Measurements from ENCODE around the gene RIIAD1. TPM values are rescaled to one million over a fixed set of nuclear protein-coding genes. Genes with fewer than 3 reads are reported as not detected.
"Not testable (repeated sequence)": the region's sequence is repeated elsewhere in the genome, so short reads cannot be mapped to it uniquely, and the experiment has no call there.

Gene RIIAD1, protein sequence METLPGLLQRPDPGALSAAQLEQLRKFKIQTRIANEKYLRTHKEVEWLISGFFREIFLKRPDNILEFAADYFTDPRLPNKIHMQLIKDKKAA
- total RNA-seq, result not detected

- Mint-ChIP-seq H3K27me3 (peaks cover 71% of the 10 kb centered on the region), H3K4me1 (peaks cover 22% of the 10 kb centered on the region), H3K9me3 (no peaks in the 10 kb centered on the region), H3K36me3 (ENCODE audit: low read depth) (no peaks in the 10 kb centered on the region), H3K27ac (no peak within 1 kb of the TSS), H3K4me3 (peak within 1 kb of the TSS; percentile 52)
- peak; percentile 56 for DNase-seq
- ChIA-PET POLR2A (interaction anchor here (1.0 kb wide), 1 partner anchor 42 kb away, joined by 3 read pairs; the partner anchor contains the start of gene MRPL9), CTCF (interaction anchor here (0.6 to 1.4 kb wide), 5 partner anchors 13 to 280 kb away, joined by 3 to 4 read pairs (median 3); no protein-coding TSS in a partner anchor)
Measured at GRCh38 chr1:151720974-151721787, at the start of gene RIIAD1. RIIAD1 (plus strand) TSS chr1:151721522; CDS start chr1:151721537, 15 bp downstream.

DNA sequence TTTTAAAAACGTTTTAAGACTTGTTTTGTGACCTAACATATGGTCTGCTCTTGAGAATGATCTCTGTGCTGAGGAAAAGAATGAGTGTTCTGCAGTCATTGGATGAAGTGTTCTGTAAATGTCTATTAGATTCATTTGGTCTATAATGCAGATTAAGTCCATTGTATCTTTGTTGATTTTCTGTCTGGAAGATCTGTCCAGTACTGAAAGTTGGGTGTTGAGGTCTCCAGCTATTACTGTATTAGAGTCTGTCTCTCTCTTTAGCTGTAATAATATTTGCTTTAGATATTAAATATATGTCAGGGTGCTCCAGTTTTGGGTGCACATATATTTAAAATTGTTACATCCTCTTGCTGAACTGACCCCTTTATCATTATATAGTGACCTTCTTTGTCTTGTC is 47.9 kb upstream of the RIIAD1 start:
- H3K4me1 Mint-ChIP-seq, result no peaks in the 10 kb centered on the region
- no peak overlapping the region for H3K4me3 Mint-ChIP-seq
- peaks cover 33% of the 10 kb centered on the region for H3K36me3 Mint-ChIP-seq (ENCODE audit: low read depth)
- H3K9me3 Mint-ChIP-seq, result no peaks in the 10 kb centered on the region
- no peaks in the 10 kb centered on the region for H3K27me3 Mint-ChIP-seq
- DNase-seq, result no peak
- POLR2A ChIA-PET, result interaction anchor here (0.6 kb wide), 1 partner anchor 70 kb away, joined by 3 read pairs; no protein-coding TSS in a partner anchor
- CTCF ChIA-PET, result no interaction called here
- no peak overlapping the region for H3K27ac Mint-ChIP-seq

DNA sequence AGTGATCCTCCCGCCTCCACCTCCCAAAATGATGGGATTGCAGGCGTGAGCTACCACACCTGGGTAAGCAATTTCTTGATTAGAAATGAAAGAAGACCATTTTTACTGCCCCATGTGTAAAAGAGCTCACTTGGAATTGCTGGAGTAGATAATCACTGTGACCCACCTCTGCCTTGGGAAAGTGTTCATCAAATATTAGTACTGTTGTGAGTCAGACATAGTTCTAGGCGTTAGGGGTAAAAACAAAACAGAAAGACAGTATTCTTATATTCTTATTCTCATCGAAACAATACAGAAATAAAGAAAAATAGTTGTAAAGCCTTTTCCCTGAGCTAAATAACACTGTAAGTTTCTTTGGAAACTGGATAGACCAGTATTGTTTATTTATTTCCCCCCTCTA is 40.9 kb upstream of the RIIAD1 start:
- ChIA-PET POLR2A (no interaction called here), CTCF (interaction anchor here (0.9 kb wide), 1 partner anchor 87 kb away, joined by 4 read pairs; no protein-coding TSS in a partner anchor)
- H3K36me3 Mint-ChIP-seq (ENCODE audit: low read depth), result peaks cover 3% of the 10 kb centered on the region
- H3K27me3 Mint-ChIP-seq, result no peaks in the 10 kb centered on the region
- no peak overlapping the region for H3K27ac Mint-ChIP-seq
- DNase-seq, result no peak
- no peaks in the 10 kb centered on the region for H3K9me3 Mint-ChIP-seq
- H3K4me3 Mint-ChIP-seq, result no peak overlapping the region
- peaks cover 12% of the 10 kb centered on the region for H3K4me1 Mint-ChIP-seq

DNA sequence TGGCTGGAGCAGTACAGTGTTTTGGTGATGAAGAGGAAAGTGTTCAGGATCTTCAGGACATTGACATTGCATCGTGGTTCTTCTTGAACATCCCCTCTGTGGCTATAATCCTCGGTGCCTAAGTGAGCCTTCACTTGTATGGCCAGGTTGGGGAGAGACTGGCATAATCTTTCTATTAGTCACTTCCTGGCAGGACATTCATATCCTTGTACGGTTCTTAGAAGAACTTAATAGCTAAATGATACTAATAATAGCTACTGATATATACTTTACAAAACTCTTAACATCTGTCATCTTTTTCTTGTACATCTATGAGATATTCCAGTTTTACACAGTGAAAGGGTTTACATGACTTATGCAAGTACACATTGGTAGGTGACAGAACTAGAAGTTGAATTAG is 40.5 kb upstream of the RIIAD1 start:
- POLR2A ChIA-PET, result no interaction called here
- H3K27me3 Mint-ChIP-seq, result no peaks in the 10 kb centered on the region
- H3K36me3 Mint-ChIP-seq (ENCODE audit: low read depth), result peaks cover 3% of the 10 kb centered on the region
- H3K4me3 Mint-ChIP-seq, result no peak overlapping the region
- H3K4me1 Mint-ChIP-seq, result peaks cover 12% of the 10 kb centered on the region
- no peaks in the 10 kb centered on the region for H3K9me3 Mint-ChIP-seq
- no peak for DNase-seq
- CTCF ChIA-PET, result interaction anchor here (0.9 kb wide), 1 partner anchor 87 kb away, joined by 4 read pairs; no protein-coding TSS in a partner anchor
- H3K27ac Mint-ChIP-seq, result no peak overlapping the region

DNA sequence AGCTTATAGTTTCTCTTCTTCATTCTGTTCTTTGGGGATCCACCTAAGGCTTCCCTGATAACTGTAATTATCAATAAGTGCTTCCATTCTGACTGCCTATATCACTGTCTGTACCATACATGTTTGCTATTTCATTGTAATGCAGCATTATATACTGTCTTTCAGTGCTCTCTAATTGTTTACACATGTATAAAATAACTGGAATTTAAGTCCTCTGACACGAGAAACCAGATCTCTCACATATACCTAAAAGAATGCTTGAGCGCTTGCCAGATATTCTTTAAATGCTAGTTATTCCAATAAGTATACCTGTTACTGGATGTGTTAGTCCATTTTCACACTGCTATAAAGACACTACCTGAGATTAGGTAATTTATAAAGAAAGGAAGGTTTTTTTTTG is 39.4 kb upstream of the RIIAD1 start:
- no peaks in the 10 kb centered on the region for H3K9me3 Mint-ChIP-seq
- DNase-seq, result no peak
- ChIA-PET CTCF (no interaction called here), POLR2A (no interaction called here)
- H3K27me3 Mint-ChIP-seq, result no peaks in the 10 kb centered on the region
- H3K4me3 Mint-ChIP-seq, result no peak overlapping the region
- peaks cover 3% of the 10 kb centered on the region for H3K36me3 Mint-ChIP-seq (ENCODE audit: low read depth)
- H3K27ac Mint-ChIP-seq, result no peak overlapping the region
- peaks cover 12% of the 10 kb centered on the region for H3K4me1 Mint-ChIP-seq

GRCh38 chr1:151682901-151683300 is 38.4 kb upstream of the RIIAD1 start:
- DNase-seq; H3K27ac Mint-ChIP-seq; H3K9me3 Mint-ChIP-seq; H3K36me3 Mint-ChIP-seq (ENCODE audit: low read depth); POLR2A ChIA-PET; H3K27me3 Mint-ChIP-seq; H3K4me3 Mint-ChIP-seq: not testable (repeated sequence)
- CTCF ChIA-PET, result interaction anchor here (0.6 to 1.8 kb wide), 2 partner anchors 10 to 150 kb away, joined by 3 to 4 read pairs; no protein-coding TSS in a partner anchor
- peaks cover 12% of the 10 kb centered on the region for H3K4me1 Mint-ChIP-seq

DNA sequence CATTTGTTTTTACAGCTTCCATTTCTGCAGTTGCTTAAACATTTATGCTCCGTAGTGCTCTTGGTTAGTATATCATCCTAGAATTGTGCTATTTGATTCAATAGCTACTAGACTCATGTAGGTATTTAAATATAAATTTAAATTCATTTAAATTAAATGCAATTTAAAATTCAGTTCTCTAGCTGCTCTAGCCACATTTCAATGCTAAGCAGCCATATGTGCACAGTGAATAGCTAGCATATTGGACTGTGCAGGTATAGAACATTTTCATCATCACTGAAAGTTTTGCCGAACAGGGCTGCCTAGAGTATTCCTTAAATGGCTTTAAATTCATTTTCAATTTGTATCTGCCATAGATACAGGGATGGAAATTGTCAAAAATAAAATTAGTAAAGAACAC is 37.2 kb upstream of the RIIAD1 start:
- no peak for DNase-seq
- H3K9me3 Mint-ChIP-seq, result no peaks in the 10 kb centered on the region
- no peak overlapping the region for H3K27ac Mint-ChIP-seq
- no peak overlapping the region for H3K4me3 Mint-ChIP-seq
- H3K36me3 Mint-ChIP-seq (ENCODE audit: low read depth), result peaks cover 3% of the 10 kb centered on the region
- H3K4me1 Mint-ChIP-seq, result peaks cover 12% of the 10 kb centered on the region
- no peaks in the 10 kb centered on the region for H3K27me3 Mint-ChIP-seq
- ChIA-PET CTCF (interaction anchor here (1.8 kb wide), 1 partner anchor 9 kb away, joined by 4 read pairs; no protein-coding TSS in a partner anchor), POLR2A (no interaction called here)

GRCh38 chr1:151686561-151686960 is 34.8 kb upstream of the RIIAD1 start:
- H3K27me3 Mint-ChIP-seq, result no peaks in the 10 kb centered on the region
- DNase-seq, result no peak
- H3K36me3 Mint-ChIP-seq (ENCODE audit: low read depth), result no peaks in the 10 kb centered on the region
- ChIA-PET CTCF (no interaction called here), POLR2A (no interaction called here)
- peaks cover 2% of the 10 kb centered on the region for H3K4me1 Mint-ChIP-seq
- no peak overlapping the region for H3K27ac Mint-ChIP-seq
- H3K4me3 Mint-ChIP-seq, result no peak overlapping the region
- H3K9me3 Mint-ChIP-seq, result no peaks in the 10 kb centered on the region

GRCh38 chr1:151689494-151689893 is 31.8 kb upstream of the RIIAD1 start:
- no peaks in the 10 kb centered on the region for H3K4me1 Mint-ChIP-seq
- ChIA-PET POLR2A (no interaction called here), CTCF (no interaction called here)
- H3K27ac Mint-ChIP-seq, result no peak overlapping the region
- H3K36me3 Mint-ChIP-seq (ENCODE audit: low read depth), result peaks cover 13% of the 10 kb centered on the region
- H3K9me3 Mint-ChIP-seq, result no peaks in the 10 kb centered on the region
- no peak overlapping the region for H3K4me3 Mint-ChIP-seq
- no peaks in the 10 kb centered on the region for H3K27me3 Mint-ChIP-seq
- DNase-seq, result no peak

DNA sequence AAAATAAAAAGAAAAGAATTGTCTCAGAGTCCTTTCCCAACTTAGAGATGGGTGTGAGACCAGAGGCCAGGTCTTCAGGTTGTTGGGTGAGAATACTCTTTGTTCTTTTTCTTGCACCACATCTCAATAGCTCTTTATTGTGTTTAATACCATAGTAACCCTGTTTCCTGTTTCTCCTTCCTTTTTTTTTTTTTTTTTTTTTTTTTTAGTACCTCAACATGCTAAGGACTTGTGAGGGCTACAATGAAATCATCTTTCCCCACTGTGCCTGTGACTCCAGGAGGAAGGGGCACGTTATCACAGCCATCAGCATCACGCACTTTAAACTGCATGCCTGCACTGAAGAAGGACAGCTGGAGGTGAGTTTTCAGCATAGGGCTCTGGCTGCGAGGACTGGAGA is 29.1 kb upstream of the RIIAD1 start:
- ChIA-PET CTCF (no interaction called here), POLR2A (no interaction called here)
- Mint-ChIP-seq H3K27me3 (no peaks in the 10 kb centered on the region), H3K27ac (no peak overlapping the region), H3K9me3 (no peaks in the 10 kb centered on the region), H3K4me1 (no peaks in the 10 kb centered on the region), H3K36me3 (ENCODE audit: low read depth) (peaks cover 13% of the 10 kb centered on the region), H3K4me3 (no peak overlapping the region)
- no peak for DNase-seq

- Mint-ChIP-seq H3K36me3 (ENCODE audit: low read depth) (peaks cover 13% of the 10 kb centered on the region), H3K4me3 (no peak overlapping the region), H3K9me3 (no peaks in the 10 kb centered on the region), H3K27ac (no peak overlapping the region), H3K27me3 (no peaks in the 10 kb centered on the region), H3K4me1 (no peaks in the 10 kb centered on the region)
- ChIA-PET CTCF (interaction anchor here (0.6 to 1.8 kb wide), 4 partner anchors 9 to 188 kb away, joined by 4 to 6 read pairs (median 4); no protein-coding TSS in a partner anchor), POLR2A (interaction anchor here (1.4 kb wide), 1 partner anchor 45 kb away, joined by 3 read pairs; no protein-coding TSS in a partner anchor)
- no peak for DNase-seq
Measured at GRCh38 chr1:151693057-151693651, 28.2 kb upstream of the RIIAD1 start.

GRCh38 chr1:151701515-151701914 is 19.8 kb upstream of the RIIAD1 start:
- no peaks in the 10 kb centered on the region for H3K9me3 Mint-ChIP-seq
- H3K27me3 Mint-ChIP-seq, result peaks cover 2% of the 10 kb centered on the region
- peaks cover 5% of the 10 kb centered on the region for H3K36me3 Mint-ChIP-seq (ENCODE audit: low read depth)
- H3K4me3 Mint-ChIP-seq, result no peak overlapping the region
- DNase-seq, result no peak
- H3K4me1 Mint-ChIP-seq, result peaks cover 7% of the 10 kb centered on the region
- ChIA-PET POLR2A (no interaction called here), CTCF (no interaction called here)
- no peak overlapping the region for H3K27ac Mint-ChIP-seq

DNA sequence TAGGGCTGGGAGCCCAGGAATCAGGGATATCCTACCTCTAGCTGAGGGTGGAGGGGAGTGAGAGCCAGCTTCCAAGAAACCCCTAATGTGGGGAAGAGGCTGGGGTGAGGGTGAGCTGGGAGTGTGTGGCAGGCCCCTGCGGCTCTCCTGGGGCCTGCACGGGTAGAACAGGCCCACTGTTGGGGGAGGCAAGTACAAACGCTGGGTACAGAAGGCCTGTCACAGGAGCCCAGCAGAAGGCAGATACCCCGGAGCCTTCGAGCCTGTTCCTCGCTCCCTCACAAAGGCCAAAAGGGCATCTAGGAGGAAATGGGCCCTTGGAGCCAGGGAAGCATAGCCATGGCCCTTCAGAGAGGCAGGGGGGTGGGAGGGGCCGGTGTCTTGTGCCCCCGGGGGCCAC is 18.4 kb upstream of the RIIAD1 start:
- CTCF ChIA-PET, result no interaction called here
- H3K27ac Mint-ChIP-seq, result no peak overlapping the region

More for the DNA sequence above, 18.4 kb upstream of the RIIAD1 start:
- DNase-seq, result no peak
- peaks cover 5% of the 10 kb centered on the region for H3K36me3 Mint-ChIP-seq (ENCODE audit: low read depth)
- H3K4me1 Mint-ChIP-seq, result peaks cover 10% of the 10 kb centered on the region
- no peak overlapping the region for H3K4me3 Mint-ChIP-seq
- POLR2A ChIA-PET, result no interaction called here
- H3K27me3 Mint-ChIP-seq, result peaks cover 2% of the 10 kb centered on the region
- H3K9me3 Mint-ChIP-seq, result no peaks in the 10 kb centered on the region
